ENCODE results near the gene ZG16B.

Gene ZG16B

GRCh38 chr16:2786061-2786825 is 43.9 kb upstream of the ZG16B start:
- ChIA-PET CTCF (no interaction called here), POLR2A (no interaction called here)
- no peak for TF ChIP-seq CTCF (IDR thresholded peaks at IDR 0.05; ENCODE audit: control extremely low read depth, extremely low read depth, low read depth, missing control alignments)
- no peak for DNase-seq (ENCODE audit: extremely low spot score)

GRCh38 chr16:2786826-2787151 is 43.3 kb upstream of the ZG16B start:
- CTCF ChIA-PET: no interaction called here

GRCh38 chr16:2787406-2787805 is 42.7 kb upstream of the ZG16B start, which contains the start of gene PRSS33:
Gene PRSS33 (minus strand): TSS chr16:2787560. CDS start chr16:2786547, 1,013 bp downstream.
- ChIA-PET POLR2A (no interaction called here), CTCF (no interaction called here)
- TF ChIP-seq CTCF (IDR thresholded peaks at IDR 0.05; ENCODE audit: control extremely low read depth, extremely low read depth, low read depth, missing control alignments): no peak
- no peak for DNase-seq (ENCODE audit: extremely low spot score)

More at GRCh38 chr16:2786826-2787151, 43.3 kb upstream of the ZG16B start:
- TF ChIP-seq CTCF (IDR thresholded peaks at IDR 0.05; ENCODE audit: control extremely low read depth, extremely low read depth, low read depth, missing control alignments): no peak
- POLR2A ChIA-PET: no interaction called here
- no peak for DNase-seq (ENCODE audit: extremely low spot score)

GRCh38 chr16:2787961-2788360 is 42.1 kb upstream of the ZG16B start:
- TF ChIP-seq CTCF (IDR thresholded peaks at IDR 0.05; ENCODE audit: control extremely low read depth, extremely low read depth, low read depth, missing control alignments): no peak
- DNase-seq (ENCODE audit: extremely low spot score): no peak
- CTCF ChIA-PET: no interaction called here
- POLR2A ChIA-PET: no interaction called here

- no peak for DNase-seq (ENCODE audit: extremely low spot score)
- CTCF ChIA-PET: interaction anchor here (0.6 to 2.2 kb wide), 3 partner anchors 10 to 96 kb away, joined by 3 to 6 read pairs (median 4); no protein-coding TSS in a partner anchor
- TF ChIP-seq CTCF (IDR thresholded peaks at IDR 0.05; ENCODE audit: control extremely low read depth, extremely low read depth, low read depth, missing control alignments): no peak
- POLR2A ChIA-PET: interaction anchor here (0.5 to 0.8 kb wide), 2 partner anchors 92 to 589 kb away, joined by 3 to 8 read pairs; no protein-coding TSS in a partner anchor
These were observed 39.5 kb upstream of the ZG16B start for GRCh38 chr16:2790631-2791030.

- POLR2A ChIA-PET: no interaction called here
- no peak for TF ChIP-seq CTCF (IDR thresholded peaks at IDR 0.05; ENCODE audit: control extremely low read depth, extremely low read depth, low read depth, missing control alignments)
- no peak for DNase-seq (ENCODE audit: extremely low spot score)
- CTCF ChIA-PET: interaction anchor here (1.0 to 2.2 kb wide), 3 partner anchors 9 to 77 kb away, joined by 3 to 6 read pairs (median 4); no protein-coding TSS in a partner anchor
These were observed 38.9 kb upstream of the ZG16B start for GRCh38 chr16:2791174-2791573.

Measured in GM10248 (cell line).